GM12864 (cell line): ENCODE data around the gene SMIM30.
A peak's percentile ranks its signal among the peaks of the same experiment; 100 is the strongest.

Source experiments
- DNase-seq: peaks from one replicate; pipeline ENCODE4 v3.0.0-alpha.2; 2011; ENCODE audit warnings: low read depth
- H3K4me3 ChIP-seq: 2 replicates; pipeline ENCODE4 v1.5.1; 2011; ENCODE audit warnings: mild to moderate bottlenecking, low read depth, low read length, control low read depth
- TF ChIP-seq, protein P1 (sequence below): IDR thresholded peaks from 2 replicates; pipeline ENCODE4 v1.5.1; 2011; ENCODE audit warnings: low read depth, mild to moderate bottlenecking, moderate library complexity, low read length, control low read depth, inconsistent platforms; ENCODE audit errors: missing control alignments

Gene SMIM30

DNA sequence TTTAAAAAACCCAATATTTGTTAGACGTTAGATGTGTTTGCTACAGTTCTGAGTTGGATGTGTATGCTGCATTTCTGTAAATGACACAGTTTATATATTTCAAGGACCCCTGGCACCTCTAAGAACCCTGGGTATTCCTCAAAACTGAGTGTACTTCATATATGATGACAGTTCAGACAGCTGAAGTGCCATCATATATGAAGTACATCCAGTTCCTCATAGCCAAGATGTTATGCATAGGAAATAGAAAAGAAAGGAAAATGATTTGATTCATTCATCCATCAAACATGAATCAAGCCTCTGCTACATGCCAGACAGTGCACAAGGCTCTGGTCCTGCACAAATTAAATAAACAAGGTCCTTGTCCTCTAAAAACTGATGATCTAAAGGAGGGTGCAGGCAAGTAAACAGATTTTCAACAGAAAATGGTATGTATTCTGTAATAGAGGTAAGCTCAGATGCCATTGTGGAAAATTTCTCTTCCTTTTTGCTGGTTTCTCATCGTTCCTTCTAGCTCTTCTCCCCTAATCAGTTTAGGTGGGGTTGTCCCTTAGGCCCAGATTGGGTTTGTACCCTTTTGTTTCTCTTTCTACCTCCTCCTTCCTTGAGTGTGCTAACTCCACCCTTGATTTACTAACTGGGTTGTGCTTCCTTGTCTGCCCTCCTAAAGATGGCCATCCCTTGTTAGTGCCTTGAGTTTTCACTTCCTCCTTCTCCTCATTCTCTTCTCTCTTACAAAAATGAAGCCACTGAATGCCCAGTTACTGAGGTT lies 25.3 kb upstream of the SMIM30 start:
- peak; percentile 16 for DNase-seq
- no peak overlapping the region for H3K4me3 ChIP-seq
- TF ChIP-seq, protein P1, sequence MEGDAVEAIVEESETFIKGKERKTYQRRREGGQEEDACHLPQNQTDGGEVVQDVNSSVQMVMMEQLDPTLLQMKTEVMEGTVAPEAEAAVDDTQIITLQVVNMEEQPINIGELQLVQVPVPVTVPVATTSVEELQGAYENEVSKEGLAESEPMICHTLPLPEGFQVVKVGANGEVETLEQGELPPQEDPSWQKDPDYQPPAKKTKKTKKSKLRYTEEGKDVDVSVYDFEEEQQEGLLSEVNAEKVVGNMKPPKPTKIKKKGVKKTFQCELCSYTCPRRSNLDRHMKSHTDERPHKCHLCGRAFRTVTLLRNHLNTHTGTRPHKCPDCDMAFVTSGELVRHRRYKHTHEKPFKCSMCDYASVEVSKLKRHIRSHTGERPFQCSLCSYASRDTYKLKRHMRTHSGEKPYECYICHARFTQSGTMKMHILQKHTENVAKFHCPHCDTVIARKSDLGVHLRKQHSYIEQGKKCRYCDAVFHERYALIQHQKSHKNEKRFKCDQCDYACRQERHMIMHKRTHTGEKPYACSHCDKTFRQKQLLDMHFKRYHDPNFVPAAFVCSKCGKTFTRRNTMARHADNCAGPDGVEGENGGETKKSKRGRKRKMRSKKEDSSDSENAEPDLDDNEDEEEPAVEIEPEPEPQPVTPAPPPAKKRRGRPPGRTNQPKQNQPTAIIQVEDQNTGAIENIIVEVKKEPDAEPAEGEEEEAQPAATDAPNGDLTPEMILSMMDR: no peak

DNA sequence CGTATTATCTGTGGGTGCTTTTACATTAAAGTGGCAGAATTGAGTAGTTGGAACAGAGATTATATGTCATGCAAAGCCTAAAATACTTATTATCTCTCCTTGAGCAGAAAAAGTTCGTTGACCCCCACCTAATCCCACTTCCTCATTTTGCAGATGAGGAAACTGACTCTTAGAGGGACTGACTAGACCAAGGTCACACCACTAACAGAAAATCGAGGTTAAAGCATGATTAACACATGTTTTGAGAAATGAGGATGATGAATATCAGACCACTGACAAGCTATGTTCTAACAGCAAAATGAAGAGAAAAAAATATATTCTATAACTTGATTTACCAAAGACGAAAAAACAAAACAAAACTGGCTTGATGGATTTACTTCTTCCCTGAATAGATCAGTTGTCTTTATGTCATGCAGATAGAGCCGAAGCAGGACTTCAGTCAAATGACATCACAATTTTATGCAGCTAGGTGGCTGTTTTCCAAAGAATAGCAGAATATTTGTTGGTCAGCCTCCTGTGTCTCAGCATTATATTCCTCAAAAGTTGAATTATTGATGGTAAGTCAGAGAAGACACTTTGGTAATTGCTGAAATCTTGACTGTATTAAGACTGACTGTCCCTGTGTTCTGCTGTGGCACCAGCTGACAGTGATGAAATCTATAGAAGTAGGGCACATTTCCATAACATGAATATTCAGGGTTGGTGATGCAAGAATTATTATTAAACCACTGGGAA lies 24.2 kb upstream of the SMIM30 start:
- peak; percentile 42 for DNase-seq
- TF ChIP-seq, protein P1: no peak
- H3K4me3 ChIP-seq: no peak overlapping the region

DNA sequence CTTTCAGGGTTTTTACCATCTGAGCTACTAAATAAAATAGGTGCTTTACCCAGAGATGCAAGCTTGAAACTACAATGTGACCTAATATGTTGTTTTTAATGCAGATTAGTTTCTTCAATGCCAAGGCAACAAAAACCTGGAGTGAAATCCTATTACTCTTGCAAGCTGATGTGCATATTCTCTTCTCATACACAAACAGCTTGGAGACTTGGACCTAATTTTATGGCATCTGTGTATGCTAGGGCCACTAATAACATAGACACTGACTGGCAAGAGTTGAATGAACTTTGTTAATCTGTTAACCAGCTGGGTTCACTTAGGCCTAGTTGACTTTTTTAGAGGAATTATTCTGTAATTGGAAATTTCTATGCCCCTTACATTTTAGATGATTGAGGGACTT lies 23.4 kb upstream of the SMIM30 start:
- H3K4me3 ChIP-seq: no peak overlapping the region
- TF ChIP-seq, protein P1: no peak
- DNase-seq: no peak

DNA sequence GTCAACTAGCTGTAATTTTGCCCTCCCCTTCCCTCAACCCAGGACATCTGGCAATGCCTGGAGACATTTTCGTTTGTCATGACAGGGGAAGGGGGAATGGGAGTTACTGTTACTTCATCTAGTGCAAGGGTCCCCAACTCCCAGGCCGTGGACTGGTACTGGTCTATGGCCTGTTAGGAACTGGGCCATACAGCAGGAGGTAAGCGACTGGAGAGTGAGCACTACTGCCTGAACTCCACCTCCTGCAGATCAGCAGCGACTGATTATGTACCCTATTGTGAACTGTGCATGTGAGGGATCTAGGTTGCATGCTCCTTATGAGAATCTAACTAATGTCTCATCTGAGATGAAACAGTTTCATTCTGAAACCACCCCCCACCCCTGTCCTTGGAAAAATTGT lies 22.6 kb upstream of the SMIM30 start:
- TF ChIP-seq, protein P1: no peak
- no peak for DNase-seq

DNA sequence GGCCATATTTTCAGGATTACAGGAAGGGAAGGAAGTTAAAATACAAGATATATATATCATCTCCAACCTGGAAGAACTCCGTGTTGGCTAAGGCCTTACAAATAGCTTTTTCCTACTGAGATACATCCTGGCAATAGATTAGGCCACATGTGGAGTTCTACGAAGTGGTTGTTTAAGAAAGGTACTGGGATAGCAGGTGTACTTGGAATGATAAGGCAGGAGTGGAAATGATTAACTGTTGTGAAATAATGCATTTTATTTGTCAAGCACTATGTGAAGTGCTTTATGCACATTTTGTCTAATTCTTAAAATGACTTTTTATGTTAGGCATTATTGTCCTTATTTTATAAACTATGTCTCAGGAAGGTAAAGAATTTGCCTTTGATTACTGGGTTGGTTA lies 18.9 kb upstream of the SMIM30 start:
- TF ChIP-seq, protein P1: no peak
- no peak overlapping the region for H3K4me3 ChIP-seq
- no peak for DNase-seq

More for the DNA sequence above, 22.6 kb upstream of the SMIM30 start:
- H3K4me3 ChIP-seq: no peak overlapping the region

DNA sequence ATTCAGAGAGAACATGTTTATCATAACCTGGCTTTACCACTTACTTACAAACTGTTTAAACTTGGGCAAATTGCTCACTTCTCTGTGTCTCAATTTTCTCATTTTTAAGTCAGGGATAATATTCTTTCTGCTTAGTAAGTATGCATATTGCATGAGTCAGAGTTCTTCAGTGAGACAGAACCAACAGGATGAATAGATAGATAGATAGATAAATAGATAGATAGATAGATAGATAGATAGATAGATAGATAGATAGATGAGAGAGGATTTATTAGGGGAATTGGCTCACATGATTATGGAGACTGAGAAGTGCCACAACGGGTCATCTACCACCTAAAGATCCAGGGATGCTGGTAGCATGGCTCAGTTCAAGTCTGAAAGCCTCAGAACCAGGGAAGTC lies 15.7 kb upstream of the SMIM30 start:
- H3K4me3 ChIP-seq: no peak overlapping the region
- DNase-seq: no peak
- TF ChIP-seq, protein P1: no peak
